ENCODE data around the gene ZNF433.
"Not testable (repeated sequence)": the region's sequence is repeated elsewhere in the genome, so short reads cannot be mapped to it uniquely, and the experiment has no call there.

ZNF433 gene

DNA sequence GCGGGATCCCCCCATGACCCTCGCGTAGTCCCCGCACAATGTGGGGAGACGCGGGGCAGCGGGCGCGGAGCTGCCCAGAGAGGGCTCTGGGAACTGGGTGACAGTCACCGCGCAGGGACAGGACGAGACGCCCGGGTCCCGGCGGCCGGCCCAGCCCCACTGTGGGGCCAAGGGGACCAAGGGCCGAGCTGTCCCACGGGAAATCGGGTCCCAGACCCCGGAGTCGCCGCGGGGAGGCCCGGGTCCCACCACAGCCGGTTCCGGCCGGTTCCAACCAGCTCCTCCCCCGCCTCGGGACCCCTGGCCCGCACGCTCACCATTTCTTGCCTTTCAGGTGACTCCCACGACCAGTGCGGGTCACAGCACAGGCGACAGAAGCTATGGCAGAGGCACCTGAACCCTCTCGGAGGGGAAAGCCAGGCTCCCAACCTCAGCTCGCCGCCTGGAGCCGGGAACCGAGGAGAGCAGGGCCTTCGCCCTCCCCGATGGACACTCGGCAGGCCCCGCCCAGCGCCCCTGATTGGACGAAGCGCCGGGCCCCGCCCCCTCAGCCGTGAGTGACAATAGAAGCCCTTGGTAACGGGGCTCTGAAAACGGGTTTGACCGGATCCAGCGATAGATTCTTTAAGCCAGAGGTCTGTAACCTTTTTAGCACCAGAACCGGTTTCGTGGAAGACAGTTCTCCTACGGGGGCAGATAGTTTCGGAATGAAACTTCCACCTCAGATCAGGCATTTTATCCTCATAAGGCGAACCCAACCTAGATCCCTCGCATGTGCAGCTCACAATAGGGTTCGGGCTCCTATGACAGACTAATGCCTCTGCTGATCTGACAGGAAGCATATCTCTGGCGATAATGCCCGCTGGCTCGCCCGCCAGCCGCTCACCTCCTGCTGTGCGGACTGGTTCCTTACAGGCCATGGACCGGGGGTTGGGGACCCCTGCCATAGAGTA, at the start of gene ZNF433:
Gene ZNF433 (minus strand): TSS at position 460 of the 953 bp plus-strand sequence. CDS start 140 bp downstream, at position 320.
- DNase-seq = peak; percentile 79 to 96

DNA sequence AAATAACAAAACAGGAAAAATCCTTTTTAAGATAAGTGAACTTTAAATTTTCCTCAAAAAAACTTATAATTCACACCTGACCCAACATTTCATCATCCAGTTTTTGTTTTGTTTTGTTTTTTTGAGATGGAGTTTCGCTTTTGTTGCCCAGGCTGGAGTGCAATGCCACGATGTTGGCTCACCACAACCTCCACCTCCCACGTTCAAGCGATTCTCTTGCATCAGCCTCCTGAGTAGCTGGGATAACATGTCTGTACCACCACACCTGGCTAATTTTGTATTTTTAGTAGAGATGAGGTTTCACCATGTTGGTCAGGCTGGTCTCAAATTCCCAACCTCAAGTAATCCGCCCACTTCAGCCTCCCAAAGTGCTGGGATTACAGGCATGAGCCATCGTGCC, 47.9 kb upstream of the ZNF433 start:
- not testable (repeated sequence) for DNase-seq

DNA sequence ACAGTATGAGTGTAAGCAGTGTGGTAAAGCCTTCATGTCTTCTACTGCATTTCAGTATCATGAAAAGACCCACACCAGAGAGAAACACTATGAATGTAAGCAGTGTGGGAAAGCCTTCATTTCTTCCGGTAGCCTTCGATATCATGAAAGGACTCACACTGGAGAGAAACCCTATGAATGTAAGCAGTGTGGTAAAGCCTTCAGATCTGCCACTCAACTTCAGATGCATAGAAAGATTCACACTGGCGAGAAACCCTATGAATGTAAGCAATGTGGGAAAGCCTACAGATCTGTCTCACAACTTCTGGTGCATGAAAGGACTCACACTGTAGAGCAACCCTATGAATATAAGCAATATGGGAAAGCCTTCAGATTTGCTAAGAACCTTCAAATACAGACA, 41.9 kb upstream of the ZNF433 start:
- DNase-seq = no peak

DNA sequence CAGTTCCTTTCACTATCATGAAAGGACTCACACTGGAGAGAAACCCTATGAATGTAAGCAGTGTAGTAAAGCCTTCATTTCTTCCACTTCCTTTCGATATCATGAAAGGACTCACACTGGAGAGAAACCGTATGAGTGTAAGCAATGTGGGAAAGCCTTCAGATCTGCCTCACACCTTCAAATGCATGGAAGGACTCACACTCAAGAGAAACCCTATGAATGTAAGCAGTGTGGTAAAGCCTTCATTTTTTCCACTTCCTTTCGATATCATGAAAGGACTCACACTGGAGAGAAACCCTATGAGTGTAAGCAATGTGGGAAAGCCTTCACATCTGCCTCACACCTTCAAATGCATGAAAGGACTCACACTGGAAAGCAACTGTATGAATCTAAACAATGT, 40.9 kb upstream of the ZNF433 start:
- not testable (repeated sequence) for DNase-seq

DNA sequence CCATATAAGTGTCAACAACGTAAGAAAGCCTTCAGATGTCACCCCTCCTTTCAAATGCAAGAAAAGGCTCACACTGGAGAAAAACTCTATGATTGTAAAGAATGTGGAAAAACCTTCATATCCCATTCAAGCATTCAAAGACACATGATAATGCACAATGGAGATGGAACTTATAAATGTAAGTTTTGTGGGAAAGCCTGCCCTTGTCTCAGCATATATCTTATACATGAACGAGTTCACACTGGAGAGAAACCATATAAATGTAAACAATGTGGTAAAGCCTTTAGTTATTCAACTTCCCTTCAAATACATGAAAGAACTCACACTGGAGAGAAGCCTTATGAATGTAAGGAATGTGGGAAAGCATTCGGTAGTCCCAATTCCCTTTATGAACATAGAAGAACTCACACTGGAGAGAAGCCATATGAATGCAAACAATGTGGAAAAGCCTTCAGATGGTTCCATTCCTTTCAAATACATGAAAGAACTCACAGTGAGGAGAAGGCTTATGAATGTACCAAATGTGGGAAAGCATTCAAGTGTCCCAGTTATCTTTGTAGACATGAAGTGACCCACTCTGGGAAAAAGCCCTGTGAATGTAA, 40.2 kb upstream of the ZNF433 start:
- no peak for DNase-seq

DNA sequence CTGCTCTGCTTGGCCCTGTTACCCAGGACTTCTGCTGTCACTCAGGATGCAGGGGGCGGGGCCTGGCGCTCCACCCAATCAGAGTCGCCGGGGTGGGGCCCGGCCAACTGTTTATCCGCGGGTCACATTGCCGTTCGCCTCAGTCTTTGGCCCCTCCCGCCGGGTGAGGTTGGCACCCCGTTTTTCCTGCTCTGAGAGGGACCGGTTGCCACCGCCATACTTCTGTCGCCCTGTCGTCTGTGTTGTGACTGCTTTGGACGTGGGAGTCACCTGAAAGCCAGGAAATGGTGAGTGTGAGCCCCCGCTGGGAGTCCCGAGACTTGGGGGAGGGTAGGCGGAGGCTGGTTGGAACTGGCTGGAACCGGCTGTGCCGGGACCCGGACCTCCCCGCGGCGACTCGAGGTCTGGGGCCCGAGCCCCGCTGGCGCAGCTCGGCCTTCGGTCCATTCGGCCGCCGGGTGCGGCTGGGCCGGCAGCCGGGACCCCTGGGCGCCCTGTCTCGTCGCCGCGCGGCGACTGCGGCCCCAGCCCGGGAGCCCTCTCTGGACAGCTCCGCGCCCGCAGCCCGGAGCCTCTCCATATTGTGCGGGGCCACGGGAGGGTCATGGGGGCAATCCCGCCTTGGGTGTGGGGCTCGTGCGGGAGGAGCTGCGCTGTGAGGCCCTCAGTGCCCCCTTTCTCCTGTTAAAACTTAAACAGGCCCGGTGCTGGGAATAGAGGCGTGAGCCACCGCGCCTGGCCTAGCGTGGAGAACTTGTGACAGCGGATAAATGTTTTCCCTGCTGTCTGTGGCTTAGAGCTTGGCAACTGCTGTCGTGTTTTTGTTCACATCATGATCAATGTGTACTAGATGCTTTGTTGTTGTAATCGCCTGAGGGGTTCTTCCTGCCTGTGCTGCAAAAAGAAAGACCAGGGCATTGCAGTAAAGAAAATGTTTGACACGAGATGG, 29.4 kb upstream of the ZNF433 start, which contains the start of gene ZNF844:
Gene ZNF844 (plus strand): TSS at position 142 of the 949 bp plus-strand sequence. CDS start 143 bp downstream, at position 285.
- DNase-seq = peak; percentile 66 to 87

DNA sequence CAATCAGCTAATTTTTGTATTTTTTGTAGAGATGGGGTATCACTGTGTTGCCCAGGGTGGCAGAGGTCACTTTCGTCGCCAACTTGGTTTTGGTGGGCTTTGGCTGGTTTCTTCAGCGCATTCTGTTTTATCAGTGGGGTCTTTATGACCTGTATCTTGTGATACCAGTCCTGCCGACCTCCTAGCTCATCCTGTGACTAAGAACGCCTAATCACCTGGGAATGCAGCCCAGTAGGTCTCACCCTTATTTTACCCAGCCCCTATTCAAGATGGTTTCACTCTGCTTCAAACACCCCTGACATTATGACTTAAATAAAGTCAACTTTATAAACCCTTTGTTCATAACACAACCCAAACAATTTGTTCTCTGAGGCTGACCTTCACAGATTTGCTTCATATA, 20.3 kb upstream of the ZNF433 start:
- DNase-seq = no peak

DNA sequence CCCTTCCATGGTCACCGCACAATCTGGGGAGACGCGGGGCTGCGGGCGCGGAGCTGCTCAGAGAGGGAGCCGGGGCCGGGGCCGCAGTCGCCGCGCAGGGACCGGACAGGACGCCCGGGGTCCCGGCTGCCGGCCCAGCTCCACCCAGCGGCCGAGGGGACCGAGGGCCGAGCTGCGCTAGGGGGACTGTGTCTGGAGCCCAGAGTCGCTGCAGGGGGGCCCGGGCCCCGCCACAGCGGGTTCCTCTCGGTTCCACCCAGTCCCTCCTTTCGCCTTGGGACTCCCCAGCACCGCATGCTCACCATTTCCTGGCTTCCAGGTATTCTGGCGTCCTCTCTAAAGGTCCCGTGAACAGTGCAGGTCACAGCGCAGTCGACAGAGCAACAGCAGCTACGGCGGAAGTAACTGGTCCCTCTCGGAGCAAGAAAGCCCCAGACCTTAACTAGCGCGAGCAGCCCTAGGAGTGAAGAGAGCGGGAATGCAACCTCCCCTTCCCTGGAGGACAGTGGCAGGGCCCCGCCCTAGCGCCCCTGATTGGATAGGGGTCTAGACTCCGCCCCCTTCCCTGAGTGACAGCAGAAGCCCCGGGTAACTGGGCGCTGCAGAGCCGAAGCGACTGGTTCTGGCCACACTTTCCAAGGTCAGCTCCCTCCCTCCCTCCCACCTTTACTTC, 17.2 kb upstream of the ZNF433 start, which contains the start of gene ZNF878:
Gene ZNF878 (minus strand): TSS at position 465 of the 673 bp plus-strand sequence. CDS start 160 bp downstream, at position 305.
- peak; percentile 84 to 96 for DNase-seq

DNA sequence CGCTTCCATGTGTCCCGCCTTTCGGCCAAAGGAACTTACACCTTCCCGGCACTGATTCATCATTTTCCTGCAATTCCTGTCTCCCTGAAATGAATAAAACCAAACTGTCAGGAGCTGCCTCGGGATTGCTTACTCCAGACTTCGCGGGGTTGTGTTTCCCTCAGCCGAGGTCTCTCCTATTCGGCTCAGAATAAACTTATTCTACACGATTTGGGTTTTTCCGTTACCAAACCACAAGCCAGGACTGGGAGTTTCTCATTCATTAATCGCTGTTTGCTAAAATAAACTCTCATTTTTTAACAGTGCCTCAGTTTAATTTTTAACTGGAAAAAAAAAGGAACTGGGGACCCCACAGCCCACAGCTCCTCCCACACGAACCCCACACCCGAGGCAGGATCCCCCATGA, 16.6 kb upstream of the ZNF433 start:
- no peak for DNase-seq

DNA sequence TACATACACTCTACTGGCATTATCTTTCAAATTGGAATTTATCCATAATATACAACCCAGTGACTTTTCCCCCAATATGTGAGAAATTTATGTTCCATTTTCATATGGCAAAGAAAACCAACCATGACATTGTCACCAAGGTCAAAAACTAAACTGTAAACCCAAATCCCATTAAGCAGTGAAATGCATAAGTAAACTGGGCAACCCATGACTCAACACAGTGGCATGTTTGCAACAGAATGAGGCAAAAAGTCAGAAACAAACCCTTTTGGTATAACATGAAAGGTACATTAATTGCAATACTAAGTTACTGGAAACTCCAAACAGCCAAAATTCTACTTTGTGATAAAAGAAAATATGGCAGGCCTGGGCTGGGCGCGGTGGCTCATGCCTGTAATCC, 12.4 kb upstream of the ZNF433 start:
- DNase-seq = no peak

DNA sequence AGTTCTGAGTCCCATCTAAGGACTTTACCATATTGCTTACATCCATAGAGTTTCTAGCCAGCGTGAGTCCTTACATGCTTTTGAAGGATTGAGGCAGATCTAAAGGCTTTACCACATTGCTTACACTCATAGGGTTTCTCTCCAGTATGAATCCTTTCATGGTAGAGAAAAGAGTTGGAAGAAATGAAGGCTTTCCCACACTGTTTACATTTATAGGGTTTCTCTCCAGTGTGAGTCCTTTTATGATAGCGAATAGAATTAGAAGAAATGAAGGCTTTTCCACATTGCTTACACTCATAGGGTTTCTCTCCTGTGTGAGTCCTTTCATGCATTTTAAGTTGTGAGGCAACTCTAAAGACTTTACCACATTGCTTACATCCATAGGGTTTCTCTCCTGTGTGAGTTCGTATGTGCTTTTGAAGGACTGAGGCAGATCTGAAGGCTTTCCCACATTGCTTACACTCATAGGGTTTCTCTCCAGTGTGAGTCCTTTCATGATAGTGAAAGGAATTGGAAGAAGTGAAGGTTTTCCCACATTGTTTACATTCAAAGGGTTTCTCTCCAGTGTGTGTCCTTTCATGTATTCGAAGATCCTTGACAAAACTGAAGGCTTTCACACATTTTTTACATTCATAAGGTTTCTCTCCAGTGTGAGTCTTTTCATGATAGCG, 8.4 kb upstream of the ZNF433 start:
- no peak for DNase-seq

DNA sequence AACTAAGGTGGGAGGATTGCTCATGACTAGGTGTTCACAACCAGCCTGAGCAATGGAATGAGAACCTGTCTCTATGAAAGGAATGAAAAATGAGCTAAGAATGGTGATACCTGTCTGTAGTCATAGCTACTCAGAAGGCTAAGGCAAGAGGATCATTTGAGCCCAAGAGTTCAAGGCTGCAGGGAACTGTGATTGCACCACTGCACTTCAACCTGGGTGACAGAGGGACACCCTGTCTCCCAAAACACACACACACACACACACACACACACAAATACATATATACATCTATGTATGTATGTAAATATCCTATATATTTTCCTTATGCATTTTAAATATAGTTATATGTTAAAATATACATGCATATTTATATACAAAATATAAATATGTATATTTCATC, 7.4 kb upstream of the ZNF433 start:
- no peak for DNase-seq

DNA sequence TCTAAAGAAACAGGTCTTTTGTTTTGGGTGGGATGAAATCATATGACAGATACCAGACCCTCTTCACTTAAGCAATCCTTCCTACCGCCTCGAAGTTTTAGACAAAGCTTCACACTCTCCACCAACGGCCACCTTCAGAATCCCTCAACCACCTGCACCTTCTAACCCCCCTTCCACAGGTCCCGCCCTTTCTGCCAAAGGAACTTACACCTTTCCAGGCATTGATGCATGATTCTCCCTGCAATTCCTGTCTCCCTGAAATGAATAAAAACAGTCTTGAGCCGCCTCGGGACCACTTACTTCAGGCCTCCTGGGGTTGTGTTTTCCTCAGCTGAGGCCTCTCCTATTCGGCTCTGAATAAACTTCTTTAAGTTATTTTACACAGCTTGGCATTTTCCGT, 859 bp downstream of the ZNF433 start:
- peak in 1 of 2 experiments; percentile 10 for DNase-seq

DNA sequence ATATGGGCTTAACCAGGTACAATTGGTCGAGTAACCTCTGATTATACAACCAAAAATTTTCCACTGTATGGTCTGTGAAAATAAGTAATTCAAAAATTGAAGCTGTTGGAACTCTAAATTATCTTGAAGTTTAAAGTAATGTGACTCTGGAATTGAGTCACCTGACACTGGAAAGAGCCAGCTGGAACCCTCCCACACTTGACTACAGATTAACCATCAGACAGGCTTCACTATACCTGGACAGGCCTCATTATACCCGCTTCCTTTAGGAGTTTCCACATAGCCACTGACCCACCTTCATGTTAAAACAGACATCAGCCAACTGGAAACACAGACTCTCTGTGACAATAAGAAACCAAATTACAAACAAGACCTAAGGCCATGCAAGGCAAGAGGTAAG, 1.3 kb downstream of the ZNF433 start:
- DNase-seq = no peak

DNA sequence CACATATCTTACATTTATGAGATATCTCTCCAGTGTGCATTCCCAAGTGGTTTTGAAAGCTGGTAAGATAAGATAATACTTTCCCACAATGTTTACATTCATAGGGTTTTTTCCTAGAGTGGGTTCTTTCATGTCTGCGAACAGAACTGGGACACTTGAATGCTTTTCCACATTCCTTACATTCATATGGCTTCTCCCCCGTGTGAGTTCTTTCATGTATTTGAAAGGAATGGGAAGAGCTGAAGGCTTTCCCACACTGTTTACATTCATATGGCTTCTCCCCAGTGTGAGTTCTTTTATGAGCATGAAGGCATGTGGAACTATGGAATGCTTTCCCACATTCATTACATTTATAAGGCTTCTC, 19.7 kb downstream of the ZNF433 start:
- no peak for DNase-seq

DNA sequence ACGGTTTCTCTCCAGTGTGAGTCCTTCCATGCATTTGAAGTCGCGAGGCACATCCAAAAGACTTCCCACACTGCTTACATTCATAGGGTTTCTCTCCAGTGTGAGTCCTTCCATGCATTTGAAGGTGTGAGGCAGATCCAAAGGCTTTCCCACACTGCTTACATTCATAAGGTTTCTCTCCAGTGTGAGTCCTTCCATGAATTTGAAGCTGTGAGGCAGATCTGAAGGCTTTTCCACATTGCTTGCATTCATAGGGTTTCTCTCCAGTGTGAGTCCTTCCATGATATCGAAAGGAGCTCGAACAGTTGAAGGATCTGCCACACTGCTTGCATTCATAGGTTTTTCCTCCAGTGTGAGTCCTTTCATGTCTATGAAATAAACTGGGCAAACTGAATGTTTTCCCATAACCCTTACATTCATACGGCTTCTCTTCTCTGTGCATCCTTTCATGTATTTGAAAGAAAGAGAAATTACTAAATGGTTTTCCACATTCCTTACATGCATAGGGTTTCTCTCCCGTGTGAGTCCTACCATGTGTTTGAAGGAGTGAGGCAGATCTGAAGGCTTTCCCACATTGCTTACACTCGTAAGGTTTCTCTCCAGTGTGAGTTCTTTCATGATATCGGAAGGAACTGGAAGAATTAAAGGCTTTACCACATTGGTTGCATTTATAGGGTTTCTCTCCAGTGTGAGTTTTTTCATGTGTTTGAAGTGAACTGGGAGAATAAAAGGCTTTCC, 20.3 kb downstream of the ZNF433 start:
- DNase-seq = no peak

DNA sequence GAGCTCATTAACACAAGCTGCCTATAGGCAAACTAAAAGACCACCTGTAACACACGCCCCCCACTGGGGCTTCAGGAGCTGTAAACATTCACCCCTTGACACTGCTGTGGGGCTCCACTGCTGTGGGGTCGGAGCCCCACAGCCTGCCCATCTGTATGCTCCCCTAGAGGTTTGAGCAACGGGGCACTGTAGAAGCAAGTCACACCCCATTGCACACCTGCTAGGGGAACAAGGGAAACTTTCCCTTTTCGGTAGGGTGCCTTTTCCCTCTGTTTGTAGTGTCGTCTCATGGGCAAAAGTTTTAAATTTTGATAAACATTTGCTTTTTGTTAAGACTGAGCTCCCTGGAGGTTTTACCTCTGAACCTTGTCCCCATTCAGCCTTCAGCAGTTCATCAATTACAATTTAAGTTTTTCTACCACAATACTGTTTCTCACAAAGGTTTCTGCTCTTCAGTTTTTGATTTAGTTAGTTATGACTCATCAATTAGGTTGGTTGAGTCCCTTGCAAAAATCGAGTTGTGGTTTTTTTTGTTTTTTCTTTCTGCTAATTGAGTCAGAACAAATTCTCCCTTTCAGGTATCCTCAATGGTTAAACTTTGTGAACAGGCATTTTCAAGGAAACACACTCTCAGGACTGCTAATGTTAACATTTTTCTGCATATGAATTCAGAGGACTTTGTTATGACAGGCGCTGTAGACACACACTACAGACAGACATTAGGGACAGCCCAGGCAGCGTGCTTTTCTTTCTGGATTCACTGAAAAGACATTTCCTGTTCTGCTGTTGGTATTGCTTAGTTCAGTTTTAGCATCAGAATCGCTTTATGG, 35.1 kb downstream of the ZNF433 start:
- no peak for DNase-seq

DNA sequence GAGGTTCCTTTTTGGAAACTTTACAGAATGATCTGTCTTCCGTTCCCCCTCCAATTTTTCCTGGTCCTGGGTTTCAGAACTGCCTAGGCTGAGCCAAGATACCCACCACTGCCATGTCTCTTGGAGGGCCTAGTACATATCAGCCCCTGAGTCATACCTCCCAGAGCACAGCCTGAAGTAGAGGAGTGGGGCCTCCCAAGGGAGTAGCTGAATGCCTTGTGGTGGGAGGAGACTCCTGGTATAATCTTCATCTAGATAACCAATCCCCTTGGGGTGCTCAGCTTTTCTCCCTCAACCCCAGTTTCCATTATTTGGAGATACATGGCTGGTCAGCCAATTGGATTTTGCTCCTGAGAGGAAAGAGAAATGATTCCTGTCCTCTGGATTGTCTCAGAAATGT, 40.3 kb downstream of the ZNF433 start:
- DNase-seq = no peak

DNA sequence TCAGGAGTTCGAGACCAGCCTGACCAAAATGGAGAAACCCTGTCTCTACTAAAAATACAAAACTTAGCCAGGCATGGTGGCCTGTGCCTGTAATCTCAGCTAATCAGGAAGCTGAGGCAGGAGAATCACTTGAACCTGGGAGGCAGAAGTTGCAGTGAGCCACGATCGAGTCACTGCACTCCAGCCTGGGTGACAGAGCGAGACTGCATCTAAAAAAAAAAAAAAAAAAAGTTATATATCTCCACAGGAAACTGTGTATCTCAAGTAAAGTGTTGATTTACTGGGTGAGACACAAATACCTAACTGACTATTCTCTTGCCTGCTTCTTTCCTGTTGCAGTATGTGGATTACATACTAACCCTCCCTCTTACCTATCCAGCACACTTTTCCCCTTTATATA, 43.6 kb downstream of the ZNF433 start:
- not testable (repeated sequence) for DNase-seq

DNA sequence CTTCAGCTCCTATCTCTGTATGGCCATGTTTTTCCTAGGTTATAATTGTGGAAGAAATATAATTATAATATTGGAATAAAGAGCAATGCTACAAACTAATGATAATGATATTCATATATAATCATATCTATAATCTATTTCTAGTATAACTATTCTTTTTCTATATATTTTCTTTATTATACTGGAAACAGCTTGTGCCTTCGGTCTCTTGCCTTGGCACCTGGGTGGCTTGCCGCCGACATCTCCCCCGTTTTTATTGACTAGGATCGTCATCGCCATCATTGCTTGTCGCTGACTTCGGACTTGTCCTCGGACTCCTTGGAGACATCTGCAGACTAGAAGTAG, 46.4 kb downstream of the ZNF433 start:
- no peak for DNase-seq
